Measurements from ENCODE around the gene VGLL4. TPM values are rescaled to one million over a fixed set of nuclear protein-coding genes. Genes with fewer than 3 reads are reported as not detected.

Gene VGLL4
- total RNA-seq, 4 donors from 2014 or later, result 66.8 to 86.5 (median 75.9) TPM

DNA sequence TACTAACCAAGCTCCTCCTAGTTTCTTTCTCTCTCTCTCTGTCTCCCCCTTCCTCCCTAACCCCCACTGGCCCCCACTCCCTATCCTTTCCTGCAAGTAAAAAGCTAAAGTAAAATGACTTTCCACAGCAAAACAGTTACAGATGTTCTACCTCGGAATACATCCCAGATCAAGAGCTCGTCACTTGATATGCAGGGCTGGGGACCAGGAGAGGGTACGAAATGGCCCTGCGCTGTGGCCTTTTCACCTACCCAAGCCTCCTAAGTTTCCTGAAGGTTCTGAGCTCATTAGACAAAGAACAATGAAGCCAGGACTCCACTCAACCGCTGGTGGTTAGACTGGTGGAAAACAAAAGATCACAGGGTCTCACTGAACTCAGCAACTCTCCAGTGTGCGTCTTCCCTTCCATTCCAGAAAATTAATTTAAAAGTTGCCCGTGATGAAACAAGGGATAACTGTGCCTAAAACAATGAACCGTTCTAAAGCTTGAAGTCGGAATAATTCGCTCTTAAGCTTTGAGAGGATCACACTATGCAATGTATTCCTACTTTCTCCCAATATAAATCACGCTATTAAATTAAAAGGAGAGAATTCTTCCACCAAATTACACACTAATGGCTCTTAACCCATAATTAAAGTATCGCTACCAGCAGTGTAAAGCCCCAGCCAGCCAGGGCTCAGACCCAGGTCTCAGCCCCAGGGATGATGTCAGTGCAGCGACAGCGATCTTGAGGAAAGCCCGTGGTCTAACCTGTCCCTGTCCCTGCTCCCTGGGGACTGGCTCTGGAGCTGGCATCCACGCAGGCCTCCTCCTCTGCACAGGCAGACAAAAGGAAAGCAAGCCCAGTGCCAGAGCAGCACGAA is 5.0 kb downstream of the VGLL4 start:
- Histone ChIP-seq H3K27me3 (no peaks in the 10 kb centered on the region), H3K36me3 (no peaks in the 10 kb centered on the region), H3K4me1 (peaks cover 82% of the 10 kb centered on the region), H3K27ac (peak overlapping the region; percentile 90), H3K9me3 (no peaks in the 10 kb centered on the region), H3K4me3 (peak overlapping the region; percentile 31)
- WGBS, result 65% methylated on average over 16 of the region's 17 CpGs
- DNase-seq (ENCODE audit: low spot score in 2 of 2), result no peak
- TF ChIP-seq POLR2AphosphoS5 (IDR thresholded peaks at IDR 0.05) (no peak), POLR2A (IDR thresholded peaks at IDR 0.05) (no peak), EP300 (IDR thresholded peaks at IDR 0.05) (no peak)
- TF ChIP-seq, protein P1, sequence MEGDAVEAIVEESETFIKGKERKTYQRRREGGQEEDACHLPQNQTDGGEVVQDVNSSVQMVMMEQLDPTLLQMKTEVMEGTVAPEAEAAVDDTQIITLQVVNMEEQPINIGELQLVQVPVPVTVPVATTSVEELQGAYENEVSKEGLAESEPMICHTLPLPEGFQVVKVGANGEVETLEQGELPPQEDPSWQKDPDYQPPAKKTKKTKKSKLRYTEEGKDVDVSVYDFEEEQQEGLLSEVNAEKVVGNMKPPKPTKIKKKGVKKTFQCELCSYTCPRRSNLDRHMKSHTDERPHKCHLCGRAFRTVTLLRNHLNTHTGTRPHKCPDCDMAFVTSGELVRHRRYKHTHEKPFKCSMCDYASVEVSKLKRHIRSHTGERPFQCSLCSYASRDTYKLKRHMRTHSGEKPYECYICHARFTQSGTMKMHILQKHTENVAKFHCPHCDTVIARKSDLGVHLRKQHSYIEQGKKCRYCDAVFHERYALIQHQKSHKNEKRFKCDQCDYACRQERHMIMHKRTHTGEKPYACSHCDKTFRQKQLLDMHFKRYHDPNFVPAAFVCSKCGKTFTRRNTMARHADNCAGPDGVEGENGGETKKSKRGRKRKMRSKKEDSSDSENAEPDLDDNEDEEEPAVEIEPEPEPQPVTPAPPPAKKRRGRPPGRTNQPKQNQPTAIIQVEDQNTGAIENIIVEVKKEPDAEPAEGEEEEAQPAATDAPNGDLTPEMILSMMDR (IDR thresholded peaks at IDR 0.05), result no peak

DNA sequence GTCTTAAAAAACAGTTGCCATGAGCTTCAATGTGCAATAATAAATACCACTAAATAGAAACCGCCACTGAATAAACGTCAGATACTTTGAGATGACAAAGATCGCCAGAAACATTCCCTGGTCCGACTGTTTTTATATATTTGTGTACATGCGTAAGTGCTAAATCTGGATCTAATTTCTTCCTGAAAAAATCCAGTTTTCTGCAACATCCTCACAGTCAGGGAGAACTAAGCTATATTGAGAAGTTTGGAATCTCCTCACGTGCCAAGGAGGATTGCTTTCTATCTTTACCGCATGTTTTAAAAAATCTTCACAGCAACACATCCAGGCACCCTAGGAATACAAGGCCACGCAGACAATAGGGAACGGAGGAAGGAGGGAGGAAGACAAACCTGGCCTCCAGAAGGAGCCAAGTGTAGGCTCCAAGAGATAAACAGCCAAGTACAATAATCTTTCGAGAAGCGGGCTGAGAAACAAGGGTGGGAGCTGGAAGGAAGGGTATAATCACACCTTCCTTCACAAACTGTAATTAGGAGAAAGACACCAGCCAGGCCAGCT is 5.7 kb downstream of the VGLL4 start:
- TF ChIP-seq EP300 (IDR thresholded peaks at IDR 0.05) (no peak), POLR2A (IDR thresholded peaks at IDR 0.05) (peak in 1 of 2 donors; percentile 19), POLR2AphosphoS5 (IDR thresholded peaks at IDR 0.05) (no peak)
- peaks cover 87% of the 10 kb centered on the region for H3K4me1 ChIP-seq
- H3K27me3 ChIP-seq, result no peaks in the 10 kb centered on the region
- H3K27ac ChIP-seq, result peak overlapping the region; percentile 90
- H3K4me3 ChIP-seq, result peak overlapping the region; percentile 31
- H3K9me3 ChIP-seq, result no peaks in the 10 kb centered on the region
- 33% methylated on average over 11 of the region's 11 CpGs for WGBS
- DNase-seq (ENCODE audit: low spot score in 2 of 2), result no peak
- no peaks in the 10 kb centered on the region for H3K36me3 ChIP-seq

DNA sequence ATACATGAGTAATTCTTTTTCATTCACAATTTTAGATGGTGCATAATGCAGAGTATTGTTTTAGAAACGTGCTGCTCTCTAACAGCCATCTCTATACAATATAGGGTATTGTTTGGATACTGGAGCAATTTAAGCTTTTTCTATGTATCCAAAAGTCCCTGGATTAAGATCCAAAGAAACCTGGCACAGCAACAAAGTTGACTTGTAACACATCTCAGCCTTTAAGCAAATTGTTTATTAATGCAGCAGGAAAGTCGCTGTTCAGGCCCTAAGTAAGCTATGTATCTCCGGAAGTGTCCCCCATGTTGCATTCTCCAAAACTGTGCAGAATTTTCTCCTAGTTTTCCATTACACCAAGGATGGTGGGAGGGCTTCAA is 7.3 kb downstream of the VGLL4 start:
- WGBS, result 45% methylated on average over 3 of the region's 3 CpGs
- Histone ChIP-seq H3K4me3 (no peak overlapping the region), H3K27ac (peak overlapping the region; percentile 90), H3K9me3 (no peaks in the 10 kb centered on the region), H3K36me3 (no peaks in the 10 kb centered on the region), H3K4me1 (peaks cover 96% of the 10 kb centered on the region), H3K27me3 (no peaks in the 10 kb centered on the region)
- TF ChIP-seq POLR2A (IDR thresholded peaks at IDR 0.05) (no peak), POLR2AphosphoS5 (IDR thresholded peaks at IDR 0.05) (no peak), EP300 (IDR thresholded peaks at IDR 0.05) (no peak)
- TF ChIP-seq, protein P1 (IDR thresholded peaks at IDR 0.05), result no peak
- no peak for DNase-seq (ENCODE audit: low spot score in 2 of 2)

DNA sequence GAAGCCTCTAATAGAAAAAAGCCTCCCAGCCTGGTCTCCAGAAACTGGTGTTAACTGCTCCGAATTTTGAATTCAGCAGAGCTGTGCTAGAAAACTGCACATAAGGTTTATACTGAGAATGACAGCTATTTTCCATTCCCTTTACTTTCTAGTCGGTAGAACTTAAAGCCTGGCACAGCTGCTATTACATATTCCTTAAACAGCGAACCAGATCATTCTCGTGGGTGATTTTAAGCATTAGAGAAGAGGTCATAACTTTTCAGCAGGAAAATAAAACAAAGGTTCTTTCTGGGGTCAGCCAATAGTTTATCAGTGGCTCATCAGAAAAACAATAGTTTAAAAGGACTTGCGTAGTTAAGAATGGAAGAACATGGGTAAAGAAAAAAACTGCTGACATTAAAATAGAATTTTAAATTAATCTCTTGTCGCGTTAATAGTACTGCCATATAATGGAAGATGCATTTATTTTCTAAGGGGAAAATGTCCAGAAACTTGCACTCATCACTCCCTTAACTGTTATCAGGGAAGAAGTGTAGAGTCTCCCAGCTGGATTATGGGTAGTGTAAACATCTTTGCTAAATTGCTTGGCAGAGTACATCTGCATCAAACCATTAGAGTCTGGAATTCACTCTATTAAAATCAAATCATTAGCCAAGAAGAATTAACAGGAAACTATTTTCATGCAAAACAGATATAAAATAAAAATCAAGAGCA is 7.9 kb downstream of the VGLL4 start:
- Histone ChIP-seq H3K4me3 (no peak overlapping the region), H3K27ac (peak overlapping the region; percentile 90), H3K9me3 (no peaks in the 10 kb centered on the region), H3K4me1 (peaks cover 91% of the 10 kb centered on the region), H3K36me3 (no peaks in the 10 kb centered on the region), H3K27me3 (no peaks in the 10 kb centered on the region)
- DNase-seq (ENCODE audit: low spot score in 2 of 2), result no peak
- TF ChIP-seq POLR2A (IDR thresholded peaks at IDR 0.05), result no peak
- TF ChIP-seq EP300 (IDR thresholded peaks at IDR 0.05), result no peak
- TF ChIP-seq POLR2AphosphoS5 (IDR thresholded peaks at IDR 0.05), result no peak
- TF ChIP-seq, protein P1 (IDR thresholded peaks at IDR 0.05), result no peak
- WGBS, result 45% methylated on average over 7 of the region's 7 CpGs

DNA sequence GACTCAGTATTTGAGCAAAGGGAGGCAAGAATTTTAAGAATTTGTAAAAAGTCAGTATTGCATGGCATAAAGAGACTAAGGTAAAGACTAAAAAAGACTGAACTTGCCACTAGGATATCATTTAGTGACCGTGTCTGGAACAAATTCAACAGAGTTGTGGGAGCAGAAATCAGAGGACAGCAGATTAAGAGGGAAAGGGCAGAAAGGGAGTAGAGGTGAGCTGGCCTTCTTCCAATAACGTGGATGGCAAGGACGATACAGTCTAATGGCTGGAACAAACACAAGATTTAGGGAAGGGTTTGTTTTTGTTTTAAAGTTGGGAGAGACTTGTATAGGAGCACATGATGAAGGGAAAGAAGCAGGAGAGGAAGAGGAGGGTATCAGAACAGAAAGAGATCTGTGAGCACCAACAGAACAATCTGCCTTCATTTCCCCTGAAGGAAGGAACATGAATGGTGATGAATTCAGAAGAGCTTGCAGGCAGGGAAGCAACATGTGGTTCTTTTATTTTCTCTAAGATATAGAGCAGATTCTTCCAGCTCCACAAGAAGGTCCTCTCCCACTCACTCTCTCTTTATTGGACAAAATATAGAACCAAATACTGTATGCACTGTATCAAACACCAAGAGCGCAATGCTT is 8.6 kb downstream of the VGLL4 start:
- no peaks in the 10 kb centered on the region for H3K27me3 ChIP-seq
- H3K4me3 ChIP-seq, result no peak overlapping the region
- whole genome bisulfite sequencing, result 37% methylated on average over 4 of the region's 4 CpGs
- no peak for TF ChIP-seq POLR2A (IDR thresholded peaks at IDR 0.05)
- no peak for TF ChIP-seq EP300 (IDR thresholded peaks at IDR 0.05)
- TF ChIP-seq, protein P1 (IDR thresholded peaks at IDR 0.05), result no peak
- no peak for TF ChIP-seq POLR2AphosphoS5 (IDR thresholded peaks at IDR 0.05)
- H3K27ac ChIP-seq, result peak overlapping the region; percentile 9
- no peaks in the 10 kb centered on the region for H3K36me3 ChIP-seq
- H3K4me1 ChIP-seq, result peaks cover 83% of the 10 kb centered on the region
- no peak for DNase-seq (ENCODE audit: low spot score in 2 of 2)
- H3K9me3 ChIP-seq, result no peaks in the 10 kb centered on the region
